WTC11 (cell line): ENCODE results near the gene ZFC3H1. TPM values are rescaled to one million over a fixed set of nuclear protein-coding genes. Genes with fewer than 3 reads are reported as not detected.

ENCODE experiments used
- ATAC-seq: fragments of 200-7000 bp; cut with Tn5 transposase; 2 replicates; pipeline ENCODE4 v1.10.0; 2021; ENCODE audit warnings: mild to moderate bottlenecking, moderate library complexity
- CTCF ChIA-PET: fragments of 300-600 bp; sonication (Branson Sonifier 250); formaldehyde crosslinking; loops from one replicate; lab custom pipeline; 2021; ENCODE audit warnings: antibody characterized with exemption; lab: Charles Lee
- POLR2A ChIA-PET: fragments of 350-600 bp; sonication (Branson Sonifier 250); formaldehyde crosslinking; loops from one replicate; lab custom pipeline; 2021; ENCODE audit warnings: antibody characterized with exemption; lab: Charles Lee
- DNase-seq: peaks from one replicate; pipeline ENCODE4 v3.0.0; 2021; ENCODE audit warnings: low spot score
- H3K27ac Mint-ChIP-seq: 2 replicates; pipeline ENCODE4 v1.8.0; 2021; ENCODE audit warnings: mixed read lengths
- H3K27me3 Mint-ChIP-seq: 2 replicates; pipeline ENCODE4 v1.8.0; 2021; ENCODE audit warnings: low read depth, mild to moderate bottlenecking, moderate library complexity, mixed read lengths
- H3K36me3 Mint-ChIP-seq: 2 replicates; pipeline ENCODE4 v1.8.0; 2021; ENCODE audit warnings: mixed read lengths
- H3K4me1 Mint-ChIP-seq: 2 replicates; pipeline ENCODE4 v1.8.0; 2022; ENCODE audit warnings: mixed read lengths
- H3K4me3 Mint-ChIP-seq: 2 replicates; pipeline ENCODE4 v1.8.0; 2021; ENCODE audit warnings: mild to moderate bottlenecking, moderate library complexity, mixed read lengths
- H3K9me3 Mint-ChIP-seq: 2 replicates; pipeline ENCODE4 v1.8.0; 2021; ENCODE audit warnings: mixed read lengths
- AFF4 ChIP-seq: sonication (generic); formaldehyde crosslinking; IDR thresholded peaks from 2 replicates; pipeline ENCODE4 v1.8.1; 2023; ENCODE audit warnings: mild to moderate bottlenecking, missing genetic modification reagents, borderline replicate concordance
- ARID4B ChIP-seq: sonication (generic); formaldehyde crosslinking; IDR thresholded peaks from 2 replicates; pipeline ENCODE4 v1.8.0; 2023; ENCODE audit warnings: missing genetic modification reagents, mild to moderate bottlenecking, borderline replicate concordance
- ATF2 ChIP-seq: sonication (generic); formaldehyde crosslinking; IDR thresholded peaks from 2 replicates; pipeline ENCODE4 v1.8.1; 2022; ENCODE audit warnings: low read depth, missing genetic modification reagents, borderline replicate concordance
- GRHL2 ChIP-seq: fragments of 250-450 bp; sonication (Bioruptor Pico); IDR thresholded peaks from 2 replicates; pipeline ENCODE4 v1.8.0; 2022; ENCODE audit warnings: mild to moderate bottlenecking, moderate library complexity; ENCODE audit not compliant: insufficient replicate concordance, severe bottlenecking
- NR1H2 ChIP-seq: sonication (generic); formaldehyde crosslinking; IDR thresholded peaks from 2 replicates; pipeline ENCODE4 v1.9.0; 2021; ENCODE audit warnings: mild to moderate bottlenecking, moderate library complexity, missing genetic modification reagents
- PREB ChIP-seq: sonication (generic); formaldehyde crosslinking; IDR thresholded peaks from 2 replicates; pipeline ENCODE4 v1.8.1; 2022; ENCODE audit warnings: mild to moderate bottlenecking, missing genetic modification reagents, moderate library complexity, borderline replicate concordance
- ZBTB43 ChIP-seq: sonication (generic); formaldehyde crosslinking; IDR thresholded peaks from 2 replicates; pipeline ENCODE4 v1.8.1; 2023; ENCODE audit warnings: mild to moderate bottlenecking, missing genetic modification reagents
- ZNF138 ChIP-seq: sonication (generic); formaldehyde crosslinking; conservative IDR thresholded peaks from 2 replicates; pipeline ENCODE4 v1.8.1; 2022; ENCODE audit warnings: mild to moderate bottlenecking, moderate library complexity, missing genetic modification reagents
- ZNF396 ChIP-seq: fragments of 250-450 bp; sonication (Bioruptor Pico); IDR thresholded peaks from 2 replicates; pipeline ENCODE4 v1.8.0; 2021; ENCODE audit warnings: mild to moderate bottlenecking, moderate library complexity, borderline replicate concordance
- ZNF425 ChIP-seq: fragments of 250-450 bp; sonication (Bioruptor Pico); conservative IDR thresholded peaks from 2 replicates; pipeline ENCODE4 v1.9.0; 2021; ENCODE audit warnings: mild to moderate bottlenecking
- total RNA-seq: library from RNA; stranded (reverse); gene quantifications from 3 replicates; pipeline ENCODE4 v1.2.3, GENCODE V29; 2021

The ZFC3H1 gene
- total RNA-seq, 1 experiment from 2014 or later: 33.9 TPM

- no peak for TF ChIP-seq PREB (CRISPR knock-in tag)
- no peak for TF ChIP-seq ZNF396
- no peak for TF ChIP-seq AFF4 (CRISPR knock-in tag)
- no peak for TF ChIP-seq ZBTB43
- no peak for TF ChIP-seq GRHL2 (CRISPR knock-in tag)
- no peak for TF ChIP-seq ATF2 (CRISPR knock-in tag)
- no peak for TF ChIP-seq NR1H2 (CRISPR knock-in tag)
- no peak for TF ChIP-seq ZNF425 (CRISPR knock-in tag)
- TF ChIP-seq ZNF138 (CRISPR knock-in tag): no peak
- TF ChIP-seq, all 79 proteins: peak for 0
Measured at GRCh38 chr12:71591601-71592000, 72.0 kb downstream of the ZFC3H1 start (continued).

- ATAC-seq (no peak), DNase-seq (no peak)
- H3K9me3 Mint-ChIP-seq: peaks cover 11% of the 10 kb centered on the region
- POLR2A ChIA-PET: no interaction called here
- H3K27ac Mint-ChIP-seq: no peak overlapping the region
- no peak overlapping the region for H3K4me3 Mint-ChIP-seq
- no peaks in the 10 kb centered on the region for H3K27me3 Mint-ChIP-seq
- TF ChIP-seq ARID4B (CRISPR knock-in tag): no peak
- CTCF ChIA-PET: no interaction called here
- peaks cover 13% of the 10 kb centered on the region for H3K4me1 Mint-ChIP-seq
- no peaks in the 10 kb centered on the region for H3K36me3 Mint-ChIP-seq
Measured at GRCh38 chr12:71589478-71589881, 74.2 kb downstream of the ZFC3H1 start.
